Measurements from ENCODE around the gene PNLDC1.
"Not testable (repeated sequence)": the region's sequence is repeated elsewhere in the genome, so short reads cannot be mapped to it uniquely, and the experiment has no call there.

Gene PNLDC1

GRCh38 chr6:159849851-159850250 is 49.8 kb downstream of the PNLDC1 start:
- H3K27me3 Mint-ChIP-seq, H3K27ac Mint-ChIP-seq, H3K4me3 Mint-ChIP-seq, H3K9me3 Mint-ChIP-seq, H3K4me1 Mint-ChIP-seq, H3K36me3 Mint-ChIP-seq: not testable (repeated sequence)

GRCh38 chr6:159852877-159853276 is 52.8 kb downstream of the PNLDC1 start:
- H3K36me3 Mint-ChIP-seq = peaks cover 4% of the 10 kb centered on the region
- no peak overlapping the region for H3K4me3 Mint-ChIP-seq
- H3K27ac Mint-ChIP-seq = no peak overlapping the region
- H3K9me3 Mint-ChIP-seq = peaks cover 9% of the 10 kb centered on the region
- H3K27me3 Mint-ChIP-seq = no peaks in the 10 kb centered on the region
- no peaks in the 10 kb centered on the region for H3K4me1 Mint-ChIP-seq

- Mint-ChIP-seq H3K27me3 (no peaks in the 10 kb centered on the region), H3K36me3 (peaks cover 4% of the 10 kb centered on the region), H3K27ac (no peak overlapping the region), H3K4me1 (no peaks in the 10 kb centered on the region), H3K4me3 (no peak overlapping the region), H3K9me3 (peaks cover 9% of the 10 kb centered on the region)
Observed at GRCh38 chr6:159853754-159854153, 53.7 kb downstream of the PNLDC1 start.

DNA sequence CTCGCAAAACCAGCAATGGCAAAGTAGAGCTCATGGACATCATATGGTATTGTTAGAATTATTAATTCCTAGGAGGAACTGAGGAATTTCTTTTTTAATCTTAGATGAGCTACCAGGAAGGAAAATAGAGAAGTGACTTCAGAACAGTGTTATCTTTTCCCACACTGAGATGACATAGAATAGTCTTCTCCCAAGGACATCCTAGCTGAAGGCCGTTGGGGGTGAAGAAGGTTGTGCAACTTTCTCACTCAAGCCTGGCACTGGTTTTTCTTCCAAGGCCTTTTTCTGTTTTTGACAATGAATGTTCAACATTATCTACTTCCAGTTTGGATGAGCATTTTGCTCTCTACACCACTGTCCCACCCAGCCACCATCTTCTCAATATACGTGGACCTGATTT is 54.9 kb downstream of the PNLDC1 start:
- peaks cover 9% of the 10 kb centered on the region for H3K9me3 Mint-ChIP-seq
- H3K4me3 Mint-ChIP-seq = no peak overlapping the region
- H3K27ac Mint-ChIP-seq = no peak overlapping the region
- H3K36me3 Mint-ChIP-seq = peaks cover 4% of the 10 kb centered on the region
- no peaks in the 10 kb centered on the region for H3K27me3 Mint-ChIP-seq
- H3K4me1 Mint-ChIP-seq = no peaks in the 10 kb centered on the region

DNA sequence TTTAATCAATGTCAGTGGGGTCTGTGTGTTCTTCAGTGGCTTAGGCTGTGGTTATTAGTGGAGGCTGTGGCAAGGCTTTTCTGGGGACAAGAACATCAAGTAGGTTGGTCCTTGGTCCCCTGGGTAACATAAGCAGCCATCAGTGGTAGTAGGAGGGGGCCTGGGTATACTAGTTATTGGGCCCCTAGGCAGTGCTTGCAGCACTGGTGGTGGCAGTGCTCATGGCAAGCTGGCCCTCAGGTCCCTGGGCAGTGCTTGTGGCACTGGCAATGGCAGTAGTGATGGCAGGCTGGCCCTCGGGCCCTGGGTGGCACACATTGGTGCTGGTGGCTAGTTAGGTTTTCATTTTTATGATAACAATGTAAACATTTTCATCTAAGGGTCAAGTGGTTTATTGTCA is 58.2 kb downstream of the PNLDC1 start:
- peaks cover 4% of the 10 kb centered on the region for H3K36me3 Mint-ChIP-seq
- H3K9me3 Mint-ChIP-seq = peaks cover 9% of the 10 kb centered on the region
- no peak overlapping the region for H3K4me3 Mint-ChIP-seq
- peaks cover 21% of the 10 kb centered on the region for H3K4me1 Mint-ChIP-seq
- no peaks in the 10 kb centered on the region for H3K27me3 Mint-ChIP-seq
- H3K27ac Mint-ChIP-seq = no peak overlapping the region

GRCh38 chr6:159860482-159860881 is 60.4 kb downstream of the PNLDC1 start:
- H3K36me3 Mint-ChIP-seq = peaks cover 4% of the 10 kb centered on the region
- H3K4me1 Mint-ChIP-seq = peaks cover 22% of the 10 kb centered on the region
- peaks cover 9% of the 10 kb centered on the region for H3K9me3 Mint-ChIP-seq
- H3K4me3 Mint-ChIP-seq = no peak overlapping the region
- H3K27me3 Mint-ChIP-seq = no peaks in the 10 kb centered on the region
- H3K27ac Mint-ChIP-seq = no peak overlapping the region

DNA sequence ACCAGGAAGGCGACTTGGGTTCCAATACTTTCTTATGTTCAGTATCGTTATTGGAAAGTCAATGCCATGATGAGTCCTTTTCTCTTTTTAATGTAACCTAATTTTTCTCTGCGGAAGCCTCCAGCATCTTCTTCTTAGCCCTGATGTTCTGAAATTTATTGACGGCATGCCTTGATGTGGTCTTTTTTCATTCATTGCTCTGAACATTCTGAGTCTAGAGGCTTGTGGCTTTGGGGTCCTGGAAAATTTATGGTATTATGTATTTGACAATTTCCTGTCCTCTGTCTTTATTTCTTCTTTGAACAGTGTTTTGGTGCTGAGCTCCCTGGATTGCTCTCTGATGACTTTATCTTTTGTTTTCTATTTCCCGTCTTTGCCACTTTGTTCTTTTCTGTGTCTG is 62.0 kb downstream of the PNLDC1 start:
- Mint-ChIP-seq H3K4me3 (peak overlapping the region; percentile 12), H3K36me3 (peaks cover 2% of the 10 kb centered on the region), H3K27me3 (no peaks in the 10 kb centered on the region), H3K4me1 (peaks cover 22% of the 10 kb centered on the region), H3K27ac (peak overlapping the region; percentile 62), H3K9me3 (peaks cover 8% of the 10 kb centered on the region)

- H3K36me3 Mint-ChIP-seq, H3K9me3 Mint-ChIP-seq, H3K27me3 Mint-ChIP-seq: not testable (repeated sequence)
- H3K27ac Mint-ChIP-seq = peak overlapping the region; percentile 64
- peak overlapping the region; percentile 47 for H3K4me3 Mint-ChIP-seq
- peaks cover 22% of the 10 kb centered on the region for H3K4me1 Mint-ChIP-seq
Observed at GRCh38 chr6:159863341-159863740, 63.3 kb downstream of the PNLDC1 start.

- no peak overlapping the region for H3K4me3 Mint-ChIP-seq
- no peaks in the 10 kb centered on the region for H3K36me3 Mint-ChIP-seq
- no peaks in the 10 kb centered on the region for H3K9me3 Mint-ChIP-seq
- H3K4me1 Mint-ChIP-seq = peaks cover 22% of the 10 kb centered on the region
- no peaks in the 10 kb centered on the region for H3K27me3 Mint-ChIP-seq
- no peak overlapping the region for H3K27ac Mint-ChIP-seq
Observed at GRCh38 chr6:159865226-159865920, 65.3 kb downstream of the PNLDC1 start.

DNA sequence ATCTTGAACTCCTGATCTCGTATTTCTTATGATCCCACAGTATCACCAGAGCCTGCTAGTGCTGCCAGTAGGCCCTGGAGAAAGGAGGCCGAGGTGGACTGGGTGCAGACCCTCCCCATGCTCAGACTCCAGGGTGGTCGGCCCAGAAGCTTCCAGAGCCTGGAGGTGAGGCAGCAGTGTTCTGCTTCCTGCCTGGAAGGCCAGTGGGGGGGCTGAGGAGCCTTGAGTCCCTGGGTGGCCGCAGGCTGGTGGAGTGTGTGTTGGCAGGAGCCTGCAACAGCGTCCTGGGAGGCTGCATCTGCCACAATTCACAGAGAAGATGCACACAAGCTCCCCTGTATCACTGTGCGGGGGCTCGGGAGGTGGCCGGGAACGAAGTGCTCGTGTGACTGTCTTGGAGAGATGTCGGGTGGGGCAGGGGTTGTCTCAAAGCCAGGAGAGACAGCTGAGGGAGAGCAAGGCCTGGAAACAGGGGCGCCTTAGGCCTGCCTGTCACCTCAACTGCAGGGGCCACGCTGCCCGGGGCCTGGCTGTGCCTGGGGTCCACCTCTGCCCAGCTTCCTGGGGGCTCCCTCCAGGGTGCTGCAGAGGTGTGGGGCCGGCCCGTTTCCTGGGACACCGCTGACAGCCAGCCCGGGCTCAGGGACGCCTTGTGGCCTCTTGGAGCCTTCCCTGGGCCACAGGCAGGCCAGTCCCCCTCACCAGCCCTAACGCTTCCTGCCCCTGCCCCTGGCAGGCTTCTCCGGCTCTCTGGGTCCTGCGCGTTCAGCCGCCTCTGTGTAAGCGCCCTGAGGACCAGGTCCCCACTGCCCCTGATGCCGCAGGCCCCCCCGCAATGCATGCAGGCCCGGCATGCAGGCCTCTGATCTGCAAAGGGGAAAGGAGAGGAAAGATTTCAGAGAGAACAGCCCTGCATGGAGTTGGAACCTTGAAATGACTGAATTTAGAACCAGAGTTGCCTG is 66.5 kb downstream of the PNLDC1 start:
- H3K36me3 Mint-ChIP-seq = no peaks in the 10 kb centered on the region
- peaks cover 16% of the 10 kb centered on the region for H3K4me1 Mint-ChIP-seq
- H3K9me3 Mint-ChIP-seq = no peaks in the 10 kb centered on the region
- H3K4me3 Mint-ChIP-seq = no peak overlapping the region
- no peak overlapping the region for H3K27ac Mint-ChIP-seq
- H3K27me3 Mint-ChIP-seq = no peaks in the 10 kb centered on the region
